H1 (cell line): Measurements from ENCODE around the gene POP5. TPM values are rescaled to one million over a fixed set of nuclear protein-coding genes. Genes with fewer than 3 reads are reported as not detected.

Experiments used
- CTCF ChIA-PET: fragments of 300-600 bp; sonication (Branson Sonifier 250); formaldehyde crosslinking; loops from one replicate; lab custom pipeline; 2021; ENCODE audit not compliant: partially characterized antibody; lab: Charles Lee
- POLR2A ChIA-PET: fragments of 300-600 bp; sonication (Branson Sonifier 250); formaldehyde crosslinking; loops from one replicate; lab custom pipeline; 2021; ENCODE audit warnings: inconsistent platforms; ENCODE audit not compliant: partially characterized antibody; lab: Charles Lee
- DNase-seq, 2 experiments: peaks; one replicate each; pipeline versions ENCODE4 v3.0.0 to v3.0.0-alpha.2; 2010 to 2022; ENCODE audit warnings: low spot score in 2 of 2, low read depth in 1 of 2, mixed read lengths in 1 of 2
- FAIRE-seq: peaks from 2 replicates; lab custom pipeline; 2011; peaks lifted over from hg19 to GRCh38; lab: Jason Lieb, UNC
- H2AFZ ChIP-seq: 2 replicates; pipeline ENCODE4 v1.8.1; 2012; ENCODE audit warnings: low read length, inconsistent platforms
- H2AK5ac ChIP-seq: 2 replicates; pipeline ENCODE4 v1.6.1; 2013; ENCODE audit warnings: low read depth, low read length
- H2BK120ac ChIP-seq: replicated peaks from 2 replicates; pipeline ENCODE3; 2013; ENCODE audit warnings: low read depth, low read length, inconsistent platforms
- H2BK12ac ChIP-seq: 2 replicates; pipeline ENCODE4 v1.6.1; 2013; ENCODE audit warnings: low read depth, low read length
- H2BK15ac ChIP-seq: 2 replicates; pipeline ENCODE4 v1.6.1; 2013; ENCODE audit warnings: low read length
- H2BK20ac ChIP-seq: 2 replicates; pipeline ENCODE4 v1.6.1; 2013; ENCODE audit warnings: low read length
- H2BK5ac ChIP-seq: 2 replicates; pipeline ENCODE4 v1.6.1; 2013; ENCODE audit warnings: low read depth, low read length
- H3K14ac ChIP-seq: 2 replicates; pipeline ENCODE4 v1.6.1; 2013; ENCODE audit warnings: inconsistent platforms; ENCODE audit not compliant: insufficient read length
- H3K18ac ChIP-seq: 2 replicates; pipeline ENCODE4 v1.6.1; 2013; ENCODE audit warnings: low read length; ENCODE audit errors: extremely low read depth
- H3K23ac ChIP-seq: 2 replicates; pipeline ENCODE4 v1.6.1; 2013; ENCODE audit warnings: inconsistent platforms; ENCODE audit not compliant: insufficient read length
- H3K23me2 ChIP-seq: 2 replicates; pipeline ENCODE4 v1.6.1; 2013; ENCODE audit warnings: low read depth, low read length
- H3K27ac ChIP-seq: 2 replicates; pipeline ENCODE4 v1.6.1; 2011; ENCODE audit warnings: low read depth, low read length, inconsistent platforms
- H3K27me3 ChIP-seq, 4 experiments: replicated peaks in 1 of 4; 1 replicate in 1 of 4; 2 replicates in 3 of 4; pipeline versions ENCODE4 v1.6.1 to v1.8.1; 2011 to 2013; ENCODE audit warnings: low read length in 3 of 4, mild to moderate bottlenecking in 3 of 4, inconsistent platforms in 2 of 4, mixed read lengths in 2 of 4, moderate library complexity in 1 of 4; ENCODE audit not compliant: control insufficient read depth in 3 of 4, insufficient read depth in 3 of 4; ENCODE audit errors: extremely low read depth in 1 of 4
- H3K36me3 ChIP-seq, 4 experiments: 2 replicates each; pipeline versions ENCODE4 v1.6.1 to v1.8.1; 2011 to 2013; ENCODE audit warnings: mild to moderate bottlenecking in 4 of 4, low read length in 3 of 4, moderate library complexity in 2 of 4, control low read depth in 1 of 4, inconsistent platforms in 1 of 4; ENCODE audit not compliant: insufficient read depth in 4 of 4, control insufficient read depth in 2 of 4
- H3K4ac ChIP-seq: replicated peaks from 2 replicates; pipeline ENCODE3; 2013; ENCODE audit warnings: low read length, low read depth, mixed read lengths, inconsistent platforms; ENCODE audit not compliant: insufficient read length
- H3K4me1 ChIP-seq, 4 experiments: replicated peaks in 1 of 4; 1 replicate in 1 of 4; 2 replicates in 3 of 4; pipeline versions ENCODE4 v1.6.1 to v1.8.1; 2011 to 2013; ENCODE audit warnings: low read length in 3 of 4, inconsistent platforms in 2 of 4, mixed read lengths in 1 of 4; ENCODE audit not compliant: insufficient read depth in 4 of 4, control insufficient read depth in 3 of 4
- H3K4me2 ChIP-seq, 2 experiments: 2 replicates each; pipeline versions ENCODE4 v1.6.1 to v1.8.1; 2011 to 2013; ENCODE audit warnings: low read depth in 2 of 2, low read length in 2 of 2, control low read depth in 1 of 2, inconsistent platforms in 1 of 2, mild to moderate bottlenecking in 1 of 2; ENCODE audit not compliant: insufficient read depth in 1 of 2
- H3K4me3 ChIP-seq, 4 experiments: fragments of 200-600, 300-600 bp in 1 of 4; sonication (generic), shearing (Covaris generic), sonication (Bioruptor Twin) in 1 of 4; 2 replicates each; pipeline versions ENCODE4 v1.5.1 to v1.8.1; 2011 to 2016; ENCODE audit warnings: low read length in 4 of 4, low read depth in 3 of 4, control low read depth in 2 of 4, inconsistent platforms in 2 of 4, mild to moderate bottlenecking in 2 of 4, mixed read lengths in 1 of 4, moderate library complexity in 1 of 4; ENCODE audit not compliant: insufficient read depth in 2 of 4; ENCODE audit errors: extremely low read depth in 1 of 4
- H3K56ac ChIP-seq: replicated peaks from 2 replicates; pipeline ENCODE3; 2013; ENCODE audit warnings: low read depth, mild to moderate bottlenecking, mixed read lengths, low read length, inconsistent platforms; ENCODE audit not compliant: insufficient read length
- H3K79me1 ChIP-seq: 2 replicates; pipeline ENCODE4 v1.6.1; 2013; ENCODE audit warnings: low read depth, low read length, control low read depth
- H3K79me2 ChIP-seq, 2 experiments: 2 replicates each; pipeline versions ENCODE4 v1.6.1 to v1.8.1; 2012 to 2013; ENCODE audit warnings: low read length in 2 of 2, mild to moderate bottlenecking in 2 of 2, inconsistent platforms in 1 of 2; ENCODE audit not compliant: insufficient read depth in 2 of 2, control insufficient read depth in 1 of 2
- H3K9ac ChIP-seq, 4 experiments: replicated peaks in 1 of 4; 1 replicate in 1 of 4; 2 replicates in 3 of 4; pipeline versions ENCODE4 v1.6.1 to v1.8.1; 2011 to 2013; ENCODE audit warnings: low read depth in 3 of 4, low read length in 3 of 4, control low read depth in 2 of 4, mild to moderate bottlenecking in 2 of 4, moderate library complexity in 2 of 4, inconsistent platforms in 1 of 4; ENCODE audit errors: extremely low read depth in 1 of 4
- H3K9me3 ChIP-seq, 2 experiments: 2 replicates each; pipeline versions ENCODE4 v1.6.1 to v1.8.1; 2012 to 2013; ENCODE audit warnings: mild to moderate bottlenecking in 2 of 2, moderate library complexity in 2 of 2, control low read depth in 1 of 2, inconsistent platforms in 1 of 2, low read depth in 1 of 2, low read length in 1 of 2, mixed read lengths in 1 of 2; ENCODE audit not compliant: insufficient read depth in 2 of 2
- H4K20me1 ChIP-seq, 2 experiments: replicated peaks in 1 of 2; 2 replicates each; pipeline versions ENCODE3 to v1.8.1; 2011 to 2013; ENCODE audit warnings: inconsistent platforms in 2 of 2, low read length in 2 of 2, mild to moderate bottlenecking in 1 of 2; ENCODE audit not compliant: insufficient read depth in 2 of 2, control insufficient read depth in 1 of 2
- H4K5ac ChIP-seq: 2 replicates; pipeline ENCODE4 v1.6.1; 2013; ENCODE audit warnings: low read length, low read depth, mixed read lengths, inconsistent platforms; ENCODE audit not compliant: insufficient read length
- H4K8ac ChIP-seq: 2 replicates; pipeline ENCODE4 v1.8.0; 2013; ENCODE audit warnings: mild to moderate bottlenecking, moderate library complexity, low read length, inconsistent platforms; ENCODE audit not compliant: insufficient read depth; ENCODE audit errors: extremely low read depth
- H4K91ac ChIP-seq: replicated peaks from 2 replicates; pipeline ENCODE3; 2013; ENCODE audit warnings: low read length, mixed read lengths, inconsistent platforms; ENCODE audit not compliant: insufficient read length
- CTBP2 ChIP-seq: IDR thresholded peaks from 2 replicates; pipeline ENCODE4 v1.7.0; 2011; ENCODE audit warnings: borderline replicate concordance, mild to moderate bottlenecking, moderate library complexity, mixed read lengths, low read length; ENCODE audit not compliant: insufficient read depth, insufficient read length
- GTF2F1 ChIP-seq: IDR thresholded peaks from 2 replicates; pipeline ENCODE4 v1.6.1; 2012; ENCODE audit warnings: low read depth, low read length, improper control_type of control experiment, borderline replicate concordance
- POLR2A ChIP-seq, 2 experiments: IDR thresholded peaks; 1 replicate in 1 of 2; 2 replicates in 1 of 2; pipeline ENCODE4 v1.6.1; 2011; ENCODE audit warnings: low read depth in 2 of 2, low read length in 2 of 2, mild to moderate bottlenecking in 2 of 2; ENCODE audit errors: control extremely low read depth in 1 of 2
- WGBS, 2 experiments: shearing (Covaris generic) in 1 of 2; methylation state at CpG; one replicate each; pipeline versions ENCODE4 v1.1.6 to v1.1.7; 2013 to 2015; ENCODE audit warnings: low lambda C conversion rate in 2 of 2, mixed read lengths in 2 of 2, inconsistent platforms in 1 of 2, low coverage in 1 of 2, missing lambda C conversion rate in 1 of 2; ENCODE audit not compliant: insufficient replicate concordance in 2 of 2, insufficient coverage in 1 of 2, insufficient read length in 1 of 2; ENCODE audit errors: extremely low coverage in 1 of 2, missing lambda C conversion rate in 1 of 2; 5-methylcytosine and 5-hydroxymethylcytosine counted together
- long read RNA-seq, 2 experiments: library from RNA in 1 of 2; library from capped mRNA in 1 of 2; stranded (forward); transcript quantifications; one replicate each; pipeline ENCODE4 v2.0.0, GENCODE V29; 2021; ENCODE audit warnings: inconsistent platforms in 1 of 2
- polyA minus RNA-seq, 3 experiments: library from RNA; depleted of rRNA, polyadenylated mRNA; stranded (reverse); fragments of >200 nt; gene quantifications; 1 replicate in 2 of 3; 2 replicates in 1 of 3; pipeline ENCODE4 v1.2.3, GENCODE V29; 2011
- polyA plus RNA-seq, 7 experiments: library from polyadenylated mRNA; depleted of rRNA in 3 of 7; stranded (reverse) in 5 of 7; unstranded in 2 of 7; fragments of >200 nt in 5 of 7; fragments of 200-250 nt in 2 of 7; gene quantifications; 1 replicate in 5 of 7; 2 replicates in 1 of 7; 4 replicates in 1 of 7; pipeline versions ENCODE4 v1.2.1 to v1.2.3, GENCODE V29; 2011 to 2013; ENCODE audit warnings: missing spikeins in 2 of 7, mixed read lengths in 2 of 7
- total RNA-seq: library from RNA; stranded (reverse); fragmentation: NEBNext Ultra II Directional; extraction: Animal tissue kit (Norgen Biotek cat#: 25700); gene quantifications from 2 replicates; pipeline ENCODE4 v1.2.1, GENCODE V29; 2021
- TF ChIP-seq, protein P1 (sequence below): IDR thresholded peaks from 2 replicates; pipeline ENCODE4 v1.6.1; 2012; ENCODE audit warnings: inconsistent platforms

Gene POP5, protein sequence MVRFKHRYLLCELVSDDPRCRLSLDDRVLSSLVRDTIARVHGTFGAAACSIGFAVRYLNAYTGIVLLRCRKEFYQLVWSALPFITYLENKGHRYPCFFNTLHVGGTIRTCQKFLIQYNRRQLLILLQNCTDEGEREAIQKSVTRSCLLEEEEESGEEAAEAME
- 54.7 and 59.7 TPM in 2 replicates for total RNA-seq
- 105 and 124 TPM in 2 replicates for polyA plus RNA-seq (2011; rRNA removed)
- polyA plus RNA-seq (2011; cell fraction: cytosol; rRNA removed): 131 TPM
- polyA plus RNA-seq (2011; cell fraction: nucleus; rRNA removed): 63.8 TPM
- 79.1 to 90.1 TPM (median 84.1 TPM) in 4 replicates for polyA plus RNA-seq (2012, experiment 1 of 2)
- polyA plus RNA-seq (2012, experiment 2 of 2): 34.1 TPM
- 52.6 TPM for polyA plus RNA-seq (2013, experiment 1 of 2)
- 53.8 TPM for polyA plus RNA-seq (2013, experiment 2 of 2)
- polyA minus RNA-seq (2011; rRNA and poly(A)+ RNA removed): 34.7 and 44.6 TPM in 2 replicates
- polyA minus RNA-seq (2011; cell fraction: cytosol; rRNA and poly(A)+ RNA removed): 41.9 TPM
- 43.6 TPM for polyA minus RNA-seq (2011; cell fraction: nucleus; rRNA and poly(A)+ RNA removed)
- long read RNA-seq, experiment 1, transcript POP5-202 (5 exons, 801 nt): minor isoform, 7 of 30 reads
- long read RNA-seq, experiment 1, transcript POP5-208 (4 exons, 821 nt): major isoform, 10 of 30 reads
- long read RNA-seq, experiment 1, partial matches to known transcripts: 4 of 30 reads
- long read RNA-seq, experiment 1, other reads (novel, unspliced or antisense): 2 of 30 reads
- long read RNA-seq, experiment 2, transcript POP5-202 (5 exons, 801 nt): major isoform, 26 of 34 reads
- long read RNA-seq, experiment 2, partial matches to known transcripts: 0 of 34 reads
- long read RNA-seq, experiment 2, other reads (novel, unspliced or antisense): 5 of 34 reads

DNA sequence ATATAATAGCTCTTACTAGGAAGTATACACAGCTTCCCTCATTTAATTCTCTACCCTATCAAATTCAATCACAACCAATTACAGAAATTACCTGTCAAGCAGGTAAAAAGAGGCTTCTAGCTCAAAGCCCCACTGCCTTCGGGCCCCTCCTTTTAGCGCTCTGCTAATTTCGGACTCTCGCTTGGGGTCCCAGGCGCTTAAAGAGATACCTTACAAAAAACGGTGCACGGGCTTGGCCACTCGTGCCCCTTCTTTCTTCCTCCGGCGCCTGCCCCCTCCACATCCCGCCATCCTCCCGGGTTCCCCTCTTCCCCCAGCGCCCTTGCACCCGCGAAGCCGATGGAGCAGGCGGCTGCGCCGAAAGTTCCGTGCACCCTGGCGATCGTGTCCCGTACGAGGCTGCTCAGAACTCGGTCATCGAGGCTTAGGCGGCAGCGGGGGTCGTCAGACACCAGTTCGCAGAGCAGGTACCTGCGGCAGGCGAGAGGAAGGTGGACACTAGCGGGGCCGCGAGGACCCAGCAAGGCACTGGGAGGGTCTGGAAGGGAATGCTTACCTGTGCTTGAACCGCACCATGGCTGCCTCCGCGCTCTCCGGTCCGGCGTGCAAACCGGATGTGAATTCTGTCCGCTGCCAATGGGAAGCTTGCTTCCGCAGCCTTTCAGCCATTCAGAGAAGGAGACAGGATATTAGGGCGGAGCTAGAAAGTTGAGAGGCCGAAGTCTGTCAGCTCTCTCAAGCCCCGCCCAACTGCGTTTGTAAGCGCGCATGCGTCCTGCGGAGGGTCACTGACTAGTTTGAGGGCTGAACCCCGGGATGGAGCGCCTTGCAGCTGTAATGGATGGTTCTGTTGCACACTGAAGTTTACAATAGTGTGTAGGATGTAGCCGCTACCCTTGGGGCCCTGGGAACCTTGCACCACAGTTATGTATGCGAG is at the start of gene POP5:
Gene POP5, minus strand, starts transcription at position 616 of the 937 bp plus-strand sequence. Its CDS starts 40 bp downstream, at position 576.
- peak within 1 kb of the TSS; percentile 54 for H3K18ac ChIP-seq
- no peak within 1 kb of the TSS for H2BK20ac ChIP-seq
- H3K23me2 ChIP-seq: peaks cover 6% of the 10 kb centered on the region
- H3K4ac ChIP-seq: peak within 1 kb of the TSS; percentile 10
- peak within 1 kb of the TSS; percentile 94 for H2AFZ ChIP-seq
- WGBS, 2 experiments: 1% methylated on average over 42 of the region's 56 CpGs; no CpG with 5 or more reads in 1 of the 2 experiments
- H3K36me3 ChIP-seq: peaks cover 25 to 38% (median 31%) of the 10 kb centered on the region in 4 experiments
- H2BK120ac ChIP-seq: no peak within 1 kb of the TSS
- DNase-seq (peak; percentile 94 to 97), FAIRE-seq (peak; percentile 91)
- H4K91ac ChIP-seq: no peak within 1 kb of the TSS
- H2AK5ac ChIP-seq: no peak within 1 kb of the TSS
- H4K20me1 ChIP-seq: peaks cover 0 to 7% of the 10 kb centered on the region in 2 experiments
- H3K4me2 ChIP-seq: peak within 1 kb of the TSS; percentile 78 to 93
- H3K79me2 ChIP-seq: peaks cover 0 to 3% of the 10 kb centered on the region in 2 experiments; a peak in 1 of 4 replicates
- peak within 1 kb of the TSS; percentile 70; the same call in 1 of the 2 replicates for H3K27ac ChIP-seq
- no peaks in the 10 kb centered on the region for H3K79me1 ChIP-seq
- peak within 1 kb of the TSS; percentile 34 for H4K5ac ChIP-seq
- no peaks in the 10 kb centered on the region for H3K9me3 ChIP-seq
- peak within 1 kb of the TSS; percentile 64; the same call in 1 of the 2 replicates for H4K8ac ChIP-seq
- no peak within 1 kb of the TSS for H3K14ac ChIP-seq
- ChIA-PET CTCF (interaction anchor here (0.6 to 8.3 kb wide), 21 partner anchors 9 to 353 kb away, joined by 3 to 111 read pairs (median 5); partner anchors contain the start of gene ACADS), POLR2A (interaction anchor here (0.5 to 2.5 kb wide), 38 partner anchors 9 to 488 kb away, joined by 3 to 20 read pairs (median 4); partner anchors contain the start of genes ACADS, CABP1, DYNLL1 and GATC)
- H3K56ac ChIP-seq: peak within 1 kb of the TSS; percentile 37
- peak within 1 kb of the TSS; percentile 86 to 97 (median 87) for H3K4me3 ChIP-seq
- H3K4me1 ChIP-seq: peaks cover 0 to 3% (median 1%) of the 10 kb centered on the region in 4 experiments; a peak in 4 of 7 replicates
- H2BK12ac ChIP-seq: peak within 1 kb of the TSS; percentile 85; the same call in 1 of the 2 replicates
- H3K9ac ChIP-seq: peak within 1 kb of the TSS; percentile 79 to 90 (median 83)
- H3K27me3 ChIP-seq: peaks cover 0 to 2% (median 0%) of the 10 kb centered on the region in 4 experiments; a peak in 1 of 7 replicates
- no peak within 1 kb of the TSS for H3K23ac ChIP-seq
- H2BK5ac ChIP-seq: peak within 1 kb of the TSS; percentile 66; the same call in 1 of the 2 replicates
- H2BK15ac ChIP-seq: no peak within 1 kb of the TSS
- peak; percentile 59 to 83 for TF ChIP-seq POLR2A (IDR thresholded peaks at IDR 0.05; ENCODE audit: control extremely low read depth in 1 of 2, low read depth in 2 of 2, low read length in 2 of 2)
- no peak for TF ChIP-seq CTBP2
- TF ChIP-seq, protein P1, sequence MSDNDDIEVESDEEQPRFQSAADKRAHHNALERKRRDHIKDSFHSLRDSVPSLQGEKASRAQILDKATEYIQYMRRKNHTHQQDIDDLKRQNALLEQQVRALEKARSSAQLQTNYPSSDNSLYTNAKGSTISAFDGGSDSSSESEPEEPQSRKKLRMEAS: 0 out of 2 replicates have a peak, but pooled peaks have one; percentile 59
- no peak for TF ChIP-seq GTF2F1
